Measurements from ENCODE around the gene SHANK1.

GRCh38 chr19:50720181-50720920 is 749 bp upstream of the SHANK1 start:
- TF ChIP-seq, protein P1, sequence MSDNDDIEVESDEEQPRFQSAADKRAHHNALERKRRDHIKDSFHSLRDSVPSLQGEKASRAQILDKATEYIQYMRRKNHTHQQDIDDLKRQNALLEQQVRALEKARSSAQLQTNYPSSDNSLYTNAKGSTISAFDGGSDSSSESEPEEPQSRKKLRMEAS (IDR thresholded peaks at IDR 0.05), result no peak
- TF ChIP-seq CEBPB (IDR thresholded peaks at IDR 0.05), result no peak
- TF ChIP-seq YY1 (IDR thresholded peaks at IDR 0.05; ENCODE audit: low read depth), result no peak

Measured in Ishikawa (cell line).